Activated CD8-positive, alpha-beta T cell treated with anti-CD3 and anti-CD28 coated beads for 36 hours (primary cell): ENCODE data around the gene GPR158. TPM values are rescaled to one million over a fixed set of nuclear protein-coding genes. Genes with fewer than 3 reads are reported as not detected.

Experiments
- ATAC-seq: fragments of 200-7000 bp; cut with Tn5 transposase; one replicate; pipeline ENCODE4 v1.10.0; 2021; ENCODE audit warnings: mild to moderate bottlenecking, moderate library complexity
- CTCF ChIA-PET: fragments of 350-600 bp; sonication (Branson Sonifier 250); formaldehyde crosslinking; loops from one replicate; lab custom pipeline; 2021; ENCODE audit warnings: antibody characterized with exemption; lab: Charles Lee
- POLR2A ChIA-PET: fragments of 350-600 bp; sonication (Branson Sonifier 250); formaldehyde crosslinking; loops from one replicate; lab custom pipeline; 2021; ENCODE audit warnings: antibody characterized with exemption; lab: Charles Lee
- DNase-seq: peaks from one replicate; pipeline ENCODE4 v3.0.0-alpha.2; 2020
- H3K27ac Mint-ChIP-seq: one replicate; pipeline ENCODE4 v1.8.0; 2021; ENCODE audit warnings: mild to moderate bottlenecking, mixed read lengths
- H3K27me3 Mint-ChIP-seq: one replicate; pipeline ENCODE4 v1.8.0; 2021; ENCODE audit warnings: mixed read lengths
- H3K36me3 Mint-ChIP-seq: one replicate; pipeline ENCODE4 v1.8.0; 2021; ENCODE audit warnings: low read depth, mixed read lengths
- H3K4me1 Mint-ChIP-seq: one replicate; pipeline ENCODE4 v1.8.0; 2021; ENCODE audit warnings: low read depth, mixed read lengths
- H3K4me3 Mint-ChIP-seq: one replicate; pipeline ENCODE4 v1.8.0; 2021; ENCODE audit warnings: mild to moderate bottlenecking, moderate library complexity, mixed read lengths
- H3K9me3 Mint-ChIP-seq: one replicate; pipeline ENCODE4 v1.8.0; 2021; ENCODE audit warnings: mixed read lengths
- CTCF ChIP-seq: fragments of 200-600 bp; IDR thresholded peaks from one replicate; pipeline ENCODE4 v1.8.0; 2022; ENCODE audit warnings: antibody characterized with exemption, mild to moderate bottlenecking
- intact Hi-C: fragments of 100-400 bp; cut with micrococcal nuclease; formaldehyde crosslinking; loops from one replicate; pipeline ENCODE4 v1.10.0; 2022
- total RNA-seq, 2 experiments: library from RNA; stranded (reverse); gene quantifications; one replicate each; pipeline ENCODE4 v1.2.3, GENCODE V29; 2021

GPR158 gene
- total RNA-seq, 2 experiments from 2014 or later, result not detected

DNA sequence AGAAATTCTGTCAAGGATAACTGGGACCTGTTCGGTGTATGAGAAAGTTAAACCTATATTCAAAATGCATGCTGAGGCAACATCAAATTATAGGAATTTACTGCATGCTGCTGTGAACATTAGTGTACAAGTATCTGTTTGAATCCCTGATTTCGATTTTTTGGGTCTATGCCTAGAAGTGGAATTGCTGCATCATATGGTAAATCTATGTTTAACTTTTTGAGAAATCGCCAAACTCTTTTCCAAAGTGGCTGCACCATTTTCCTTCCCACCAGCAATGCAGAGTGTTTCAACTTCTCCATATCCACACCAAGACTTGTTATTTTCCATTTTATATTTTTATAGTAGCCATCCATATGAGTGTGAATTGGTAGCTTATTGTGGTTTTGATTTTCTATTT, 306.7 kb downstream of the GPR158 start:
- no peak overlapping the region for H3K4me3 Mint-ChIP-seq
- intact Hi-C loops, result no loop called here
- no peak for ATAC-seq
- no peak for TF ChIP-seq CTCF
- DNase-seq, result no peak
- no peak overlapping the region for H3K27ac Mint-ChIP-seq
- H3K27me3 Mint-ChIP-seq, result no peaks in the 10 kb centered on the region
- ChIA-PET POLR2A (no interaction called here), CTCF (no interaction called here)
- H3K36me3 Mint-ChIP-seq, result no peaks in the 10 kb centered on the region
- peaks cover 4% of the 10 kb centered on the region for H3K9me3 Mint-ChIP-seq
- H3K4me1 Mint-ChIP-seq, result no peaks in the 10 kb centered on the region

DNA sequence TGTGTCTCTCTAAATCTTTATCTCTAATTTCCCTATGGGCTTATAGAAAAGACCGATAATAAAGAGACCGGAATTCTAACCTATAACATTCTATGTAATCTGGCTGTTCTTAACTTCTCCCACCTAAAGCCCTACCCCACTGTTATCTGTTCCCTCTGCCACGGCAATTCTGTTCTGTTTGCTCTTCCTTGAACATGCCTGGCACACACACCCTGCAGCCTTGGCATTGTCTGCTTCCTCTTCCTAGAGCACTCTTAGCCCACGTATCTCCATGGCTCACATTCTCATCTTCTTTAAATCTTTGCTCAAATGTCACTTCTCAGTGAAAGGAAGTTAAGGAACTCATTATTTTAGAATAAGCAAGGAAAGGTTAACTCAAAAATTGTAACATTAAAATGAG, 309.2 kb downstream of the GPR158 start:
- TF ChIP-seq CTCF, result no peak
- intact Hi-C loops, result no loop called here
- ChIA-PET POLR2A (no interaction called here), CTCF (no interaction called here)
- Mint-ChIP-seq H3K36me3 (no peaks in the 10 kb centered on the region), H3K4me1 (no peaks in the 10 kb centered on the region), H3K9me3 (peaks cover 4% of the 10 kb centered on the region), H3K27ac (no peak overlapping the region), H3K27me3 (no peaks in the 10 kb centered on the region), H3K4me3 (no peak overlapping the region)
- ATAC-seq, result no peak
- no peak for DNase-seq

- intact Hi-C loops, result no loop called here
- Mint-ChIP-seq H3K4me1 (no peaks in the 10 kb centered on the region), H3K27me3 (no peaks in the 10 kb centered on the region), H3K27ac (no peak overlapping the region), H3K9me3 (peaks cover 4% of the 10 kb centered on the region), H3K4me3 (no peak overlapping the region), H3K36me3 (no peaks in the 10 kb centered on the region)
- no peak for ATAC-seq
- DNase-seq, result no peak
- TF ChIP-seq CTCF, result no peak
- POLR2A ChIA-PET, result interaction anchor here (0.6 kb wide), 1 partner anchor 10 kb away, joined by 3 read pairs; no protein-coding TSS in a partner anchor
- CTCF ChIA-PET, result no interaction called here
Measured at GRCh38 chr10:25487266-25487665, 312.5 kb downstream of the GPR158 start.

GRCh38 chr10:25492040-25492439, 317.2 kb downstream of the GPR158 start:
- intact Hi-C loops, result no loop called here
- H3K4me1 Mint-ChIP-seq, result no peaks in the 10 kb centered on the region
- ChIA-PET CTCF (no interaction called here), POLR2A (no interaction called here)
- no peak overlapping the region for H3K27ac Mint-ChIP-seq
- DNase-seq, result no peak
- no peak for TF ChIP-seq CTCF
- H3K36me3 Mint-ChIP-seq, result no peaks in the 10 kb centered on the region
- H3K4me3 Mint-ChIP-seq, result no peak overlapping the region
- no peaks in the 10 kb centered on the region for H3K9me3 Mint-ChIP-seq
- no peaks in the 10 kb centered on the region for H3K27me3 Mint-ChIP-seq
- no peak for ATAC-seq

DNA sequence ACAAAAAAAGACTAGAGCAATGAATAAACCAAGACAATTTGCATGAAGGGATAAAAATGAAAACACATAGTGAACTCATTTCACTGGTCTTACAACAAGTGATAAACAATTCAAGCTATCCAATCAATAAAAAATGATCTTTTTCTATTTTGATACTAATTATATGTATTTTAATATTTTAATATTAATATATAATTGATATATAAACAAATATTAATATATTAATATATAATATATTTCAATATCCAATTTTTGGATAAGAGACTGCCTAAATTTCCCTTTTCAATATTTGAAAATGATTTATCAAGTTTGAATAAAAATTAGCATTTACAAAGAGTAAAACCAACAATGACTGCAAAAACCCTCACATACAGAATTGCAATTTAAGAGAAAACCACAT, 317.9 kb downstream of the GPR158 start:
- H3K9me3 Mint-ChIP-seq, result no peaks in the 10 kb centered on the region
- no peaks in the 10 kb centered on the region for H3K4me1 Mint-ChIP-seq
- no peak overlapping the region for H3K27ac Mint-ChIP-seq
- ChIA-PET CTCF (no interaction called here), POLR2A (no interaction called here)
- no peaks in the 10 kb centered on the region for H3K36me3 Mint-ChIP-seq
- intact Hi-C loops, result no loop called here
- no peak overlapping the region for H3K4me3 Mint-ChIP-seq
- no peaks in the 10 kb centered on the region for H3K27me3 Mint-ChIP-seq
- no peak for DNase-seq
- no peak for ATAC-seq
- no peak for TF ChIP-seq CTCF
